Neural cell (in vitro differentiated cells): ENCODE measurements around the gene OR2F2.

ENCODE experiments used
- EP300 ChIP-seq: fragments of 450-650 bp; conservative IDR thresholded peaks from 2 replicates; pipeline ENCODE4 v1.6.1; 2014; ENCODE audit warnings: antibody characterized with exemption, mild to moderate bottlenecking, moderate library complexity; ENCODE audit not compliant: poor library complexity, severe bottlenecking
- EZH2 ChIP-seq: fragments of 200-600, 300-800 bp; shearing (Covaris generic), sonication (generic); IDR thresholded peaks from 2 replicates; pipeline ENCODE4 v1.6.1; 2014; ENCODE audit warnings: antibody characterized with exemption, low read length, borderline replicate concordance, mild to moderate bottlenecking; ENCODE audit not compliant: insufficient read depth, poor library complexity, severe bottlenecking
- MXI1 ChIP-seq: fragments of 450-650 bp; conservative IDR thresholded peaks from 2 replicates; pipeline ENCODE4 v1.6.1; 2014; ENCODE audit warnings: antibody characterized with exemption, mild to moderate bottlenecking; ENCODE audit not compliant: poor library complexity, severe bottlenecking
- POLR2AphosphoS5 ChIP-seq: IDR thresholded peaks from 2 replicates; pipeline ENCODE4 v1.6.1; 2012
- RAD21 ChIP-seq: fragments of 450-650 bp; conservative IDR thresholded peaks from 2 replicates; pipeline ENCODE4 v1.6.1; 2014; ENCODE audit warnings: antibody characterized with exemption, mild to moderate bottlenecking, moderate library complexity
- SMC3 ChIP-seq: fragments of 450-650 bp; conservative IDR thresholded peaks from 2 replicates; pipeline ENCODE4 v1.6.1; 2014; ENCODE audit warnings: antibody characterized with exemption, mild to moderate bottlenecking, moderate library complexity; ENCODE audit not compliant: poor library complexity
- TAF1 ChIP-seq: IDR thresholded peaks from 2 replicates; pipeline ENCODE4 v1.6.1; 2012; ENCODE audit warnings: low read depth
- TF ChIP-seq, protein P1 (sequence below): fragments of 450-650 bp; IDR thresholded peaks from 2 replicates; pipeline ENCODE4 v1.5.1; 2014; ENCODE audit warnings: antibody characterized with exemption, mild to moderate bottlenecking, moderate library complexity; ENCODE audit not compliant: poor library complexity, severe bottlenecking
- TF ChIP-seq, protein P2 (sequence below): IDR thresholded peaks from 2 replicates; pipeline ENCODE4 v1.6.1; 2012; ENCODE audit warnings: borderline replicate concordance

GRCh38 chr7:143905509-143905908, 29.5 kb upstream of the OR2F2 start:
- TF ChIP-seq, protein P1, sequence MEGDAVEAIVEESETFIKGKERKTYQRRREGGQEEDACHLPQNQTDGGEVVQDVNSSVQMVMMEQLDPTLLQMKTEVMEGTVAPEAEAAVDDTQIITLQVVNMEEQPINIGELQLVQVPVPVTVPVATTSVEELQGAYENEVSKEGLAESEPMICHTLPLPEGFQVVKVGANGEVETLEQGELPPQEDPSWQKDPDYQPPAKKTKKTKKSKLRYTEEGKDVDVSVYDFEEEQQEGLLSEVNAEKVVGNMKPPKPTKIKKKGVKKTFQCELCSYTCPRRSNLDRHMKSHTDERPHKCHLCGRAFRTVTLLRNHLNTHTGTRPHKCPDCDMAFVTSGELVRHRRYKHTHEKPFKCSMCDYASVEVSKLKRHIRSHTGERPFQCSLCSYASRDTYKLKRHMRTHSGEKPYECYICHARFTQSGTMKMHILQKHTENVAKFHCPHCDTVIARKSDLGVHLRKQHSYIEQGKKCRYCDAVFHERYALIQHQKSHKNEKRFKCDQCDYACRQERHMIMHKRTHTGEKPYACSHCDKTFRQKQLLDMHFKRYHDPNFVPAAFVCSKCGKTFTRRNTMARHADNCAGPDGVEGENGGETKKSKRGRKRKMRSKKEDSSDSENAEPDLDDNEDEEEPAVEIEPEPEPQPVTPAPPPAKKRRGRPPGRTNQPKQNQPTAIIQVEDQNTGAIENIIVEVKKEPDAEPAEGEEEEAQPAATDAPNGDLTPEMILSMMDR, result no peak
- TF ChIP-seq EZH2, result no peak
- TF ChIP-seq, protein P2, sequence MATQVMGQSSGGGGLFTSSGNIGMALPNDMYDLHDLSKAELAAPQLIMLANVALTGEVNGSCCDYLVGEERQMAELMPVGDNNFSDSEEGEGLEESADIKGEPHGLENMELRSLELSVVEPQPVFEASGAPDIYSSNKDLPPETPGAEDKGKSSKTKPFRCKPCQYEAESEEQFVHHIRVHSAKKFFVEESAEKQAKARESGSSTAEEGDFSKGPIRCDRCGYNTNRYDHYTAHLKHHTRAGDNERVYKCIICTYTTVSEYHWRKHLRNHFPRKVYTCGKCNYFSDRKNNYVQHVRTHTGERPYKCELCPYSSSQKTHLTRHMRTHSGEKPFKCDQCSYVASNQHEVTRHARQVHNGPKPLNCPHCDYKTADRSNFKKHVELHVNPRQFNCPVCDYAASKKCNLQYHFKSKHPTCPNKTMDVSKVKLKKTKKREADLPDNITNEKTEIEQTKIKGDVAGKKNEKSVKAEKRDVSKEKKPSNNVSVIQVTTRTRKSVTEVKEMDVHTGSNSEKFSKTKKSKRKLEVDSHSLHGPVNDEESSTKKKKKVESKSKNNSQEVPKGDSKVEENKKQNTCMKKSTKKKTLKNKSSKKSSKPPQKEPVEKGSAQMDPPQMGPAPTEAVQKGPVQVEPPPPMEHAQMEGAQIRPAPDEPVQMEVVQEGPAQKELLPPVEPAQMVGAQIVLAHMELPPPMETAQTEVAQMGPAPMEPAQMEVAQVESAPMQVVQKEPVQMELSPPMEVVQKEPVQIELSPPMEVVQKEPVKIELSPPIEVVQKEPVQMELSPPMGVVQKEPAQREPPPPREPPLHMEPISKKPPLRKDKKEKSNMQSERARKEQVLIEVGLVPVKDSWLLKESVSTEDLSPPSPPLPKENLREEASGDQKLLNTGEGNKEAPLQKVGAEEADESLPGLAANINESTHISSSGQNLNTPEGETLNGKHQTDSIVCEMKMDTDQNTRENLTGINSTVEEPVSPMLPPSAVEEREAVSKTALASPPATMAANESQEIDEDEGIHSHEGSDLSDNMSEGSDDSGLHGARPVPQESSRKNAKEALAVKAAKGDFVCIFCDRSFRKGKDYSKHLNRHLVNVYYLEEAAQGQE, result no peak
- no peak for TF ChIP-seq EP300
- TF ChIP-seq POLR2AphosphoS5, result no peak
- TF ChIP-seq SMC3, result no peak
- TF ChIP-seq TAF1, result no peak
- TF ChIP-seq MXI1, result no peak
- no peak for TF ChIP-seq RAD21
